GM13976 (cell line): Measurements from ENCODE around the gene ART1.

Experiments used
- DNase-seq: peaks from one replicate; pipeline ENCODE4 v3.0.0; 2012; ENCODE audit warnings: low spot score
- CTCF ChIP-seq: IDR thresholded peaks from 2 replicates; pipeline ENCODE4 v1.5.1; 2012; ENCODE audit warnings: borderline replicate concordance, mild to moderate bottlenecking; ENCODE audit not compliant: insufficient read depth; ENCODE audit errors: extremely low read depth, missing control alignments, control extremely low read depth
- in situ Hi-C: fragments of 300-500 bp; cut with MboI; formaldehyde crosslinking; loops from one replicate; pipeline ENCODE4 v1.12.0; 2022; ENCODE audit warnings: low sequenced_read_pairs, mixed read lengths, inconsistent platforms; ENCODE audit not compliant: unreplicated experiment

The ART1 gene

GRCh38 chr11:3666023-3666530 lies 21.1 kb downstream of the ART1 start:
- no peak for DNase-seq
- no peak for TF ChIP-seq CTCF
- in situ Hi-C loops = no loop called here

GRCh38 chr11:3667149-3668035 lies 22.5 kb downstream of the ART1 start:
- no peak for DNase-seq
- no peak for TF ChIP-seq CTCF
- in situ Hi-C loops = no loop called here

- TF ChIP-seq CTCF = no peak
- DNase-seq = no peak
- in situ Hi-C loops = no loop called here
These were observed 24.2 kb downstream of the ART1 start for GRCh38 chr11:3669128-3669527.

- TF ChIP-seq CTCF = no peak
- in situ Hi-C loops = no loop called here
- DNase-seq = no peak
These were observed 24.8 kb downstream of the ART1 start for GRCh38 chr11:3669742-3670183.

- TF ChIP-seq CTCF = no peak
- in situ Hi-C loops = no loop called here
- no peak for DNase-seq
These were observed 26.7 kb downstream of the ART1 start, which contains the start of gene CHRNA10 for GRCh38 chr11:3671334-3672254. TSS of gene CHRNA10 (minus strand) at chr11:3671384. CDS start at chr11:3671312, 72 bp downstream.

- in situ Hi-C loops = no loop called here
- no peak for TF ChIP-seq CTCF
- DNase-seq = no peak
These were observed 29.3 kb downstream of the ART1 start for GRCh38 chr11:3674189-3674588.
